ENCODE data around the gene PFDN6.
A peak's percentile ranks its signal among the peaks of the same experiment; 100 is the strongest.

PFDN6 gene

DNA sequence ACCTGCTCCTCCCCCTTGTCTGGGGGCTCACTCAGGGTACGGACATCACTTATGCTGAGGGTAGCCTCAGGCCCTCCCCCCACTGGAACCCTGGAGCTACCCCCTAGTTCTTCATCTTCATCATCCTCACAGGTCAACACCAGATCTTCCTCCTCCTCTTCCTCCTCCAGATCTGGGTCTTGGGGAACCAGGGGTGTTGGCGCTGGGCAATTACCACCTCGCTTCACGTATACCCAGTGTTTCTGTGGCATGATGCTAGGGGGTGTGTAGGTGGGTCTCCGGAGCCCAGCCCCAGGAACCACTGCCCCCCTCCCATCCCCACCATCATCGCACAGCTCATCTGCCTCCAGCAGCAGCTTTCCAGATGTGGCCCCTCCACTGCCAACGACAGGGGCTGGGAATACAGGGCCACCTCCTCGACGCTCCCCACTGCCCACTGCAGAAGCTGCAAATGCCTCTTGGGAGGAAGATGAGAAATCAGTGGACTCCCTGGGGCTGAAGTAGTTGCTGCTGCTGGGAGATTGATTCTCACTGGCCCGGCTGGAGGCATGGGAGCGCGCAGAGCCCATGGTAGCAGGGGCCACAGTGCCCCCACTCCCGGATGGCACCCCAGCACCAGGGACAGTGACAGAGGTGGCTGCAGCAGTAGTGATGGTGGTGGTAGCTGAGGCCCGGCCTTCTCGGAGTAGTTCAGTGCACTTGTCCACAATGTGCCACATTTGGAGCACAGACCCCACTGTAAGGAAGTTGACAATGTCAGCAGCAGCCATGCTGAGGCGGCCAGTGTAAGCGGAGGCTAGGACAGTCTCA, 26.6 kb downstream of the PFDN6 start:
- Mint-ChIP-seq H3K9me3 (no peaks in the 10 kb centered on the region), H3K4me3 (peak overlapping the region; percentile 89)

DNA sequence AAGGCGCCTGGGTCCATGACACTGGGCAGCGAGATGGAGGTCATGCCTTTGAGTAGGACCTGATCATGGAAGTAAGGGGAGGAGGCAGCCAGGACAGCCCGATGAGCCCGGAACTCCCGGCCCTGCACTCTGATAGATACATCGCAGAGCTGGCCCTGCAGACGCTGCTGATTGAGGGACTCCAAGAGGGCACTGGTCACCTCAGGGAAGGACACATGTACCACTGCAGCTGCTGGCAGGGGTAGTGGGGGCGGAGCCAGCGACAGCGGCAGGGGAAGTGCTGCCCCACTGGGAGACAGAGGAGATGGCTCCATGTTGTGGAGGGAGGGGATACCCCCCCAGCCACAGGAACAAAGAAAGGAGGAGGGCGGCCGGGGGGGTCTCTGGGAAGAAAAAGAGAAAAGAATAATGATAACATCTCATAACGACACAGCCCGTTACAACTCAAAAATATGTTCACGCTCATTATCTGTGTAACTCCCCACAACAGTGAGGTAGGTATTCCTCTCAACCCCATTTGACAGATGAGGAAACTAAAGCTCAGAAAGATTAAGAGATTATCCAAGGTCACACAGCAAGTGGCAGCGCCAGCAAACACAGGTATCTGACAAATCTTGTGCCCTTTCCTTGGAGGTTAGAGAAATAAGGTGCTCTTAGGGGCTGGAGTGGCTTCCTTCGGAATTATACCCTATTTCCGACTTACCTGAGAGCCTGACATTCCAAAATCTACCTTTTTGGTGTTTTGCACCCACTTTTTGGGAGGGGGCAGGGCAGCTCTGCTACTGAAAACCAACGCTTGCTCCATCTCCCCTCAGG, 27.4 kb downstream of the PFDN6 start:
- Mint-ChIP-seq H3K36me3 (ENCODE audit: low read depth) (peaks cover 54% of the 10 kb centered on the region), H3K27ac (peak overlapping the region; percentile 68), H3K4me1 (ENCODE audit: low read depth) (peaks cover 78% of the 10 kb centered on the region), H3K4me3 (peak overlapping the region; percentile 89), H3K27me3 (no peaks in the 10 kb centered on the region), H3K9me3 (no peaks in the 10 kb centered on the region)

More for the DNA sequence above, 26.6 kb downstream of the PFDN6 start:
- H3K27me3 Mint-ChIP-seq = no peaks in the 10 kb centered on the region
- peaks cover 75% of the 10 kb centered on the region for H3K4me1 Mint-ChIP-seq (ENCODE audit: low read depth)
- peaks cover 53% of the 10 kb centered on the region for H3K36me3 Mint-ChIP-seq (ENCODE audit: low read depth)
- peak overlapping the region; percentile 68 for H3K27ac Mint-ChIP-seq

- peak overlapping the region; percentile 89 for H3K4me3 Mint-ChIP-seq
- H3K36me3 Mint-ChIP-seq (ENCODE audit: low read depth) = peaks cover 54% of the 10 kb centered on the region
- peaks cover 77% of the 10 kb centered on the region for H3K4me1 Mint-ChIP-seq (ENCODE audit: low read depth)
- H3K9me3 Mint-ChIP-seq = no peaks in the 10 kb centered on the region
- H3K27ac Mint-ChIP-seq = no peak overlapping the region
- no peaks in the 10 kb centered on the region for H3K27me3 Mint-ChIP-seq
Observed at GRCh38 chr6:33317419-33317668, 27.9 kb downstream of the PFDN6 start.

GRCh38 chr6:33317669-33318425, 28.4 kb downstream of the PFDN6 start, which contains the start of gene ZBTB22:
Gene ZBTB22, minus strand, starts transcription at chr6:33317744. Its CDS starts 828 bp downstream, at chr6:33316916.
- Mint-ChIP-seq H3K9me3 (no peaks in the 10 kb centered on the region), H3K4me1 (ENCODE audit: low read depth) (peaks cover 74% of the 10 kb centered on the region), H3K27me3 (no peaks in the 10 kb centered on the region), H3K27ac (peak within 1 kb of the TSS; percentile 95), H3K36me3 (ENCODE audit: low read depth) (peaks cover 52% of the 10 kb centered on the region), H3K4me3 (peak within 1 kb of the TSS; percentile 89)

DNA sequence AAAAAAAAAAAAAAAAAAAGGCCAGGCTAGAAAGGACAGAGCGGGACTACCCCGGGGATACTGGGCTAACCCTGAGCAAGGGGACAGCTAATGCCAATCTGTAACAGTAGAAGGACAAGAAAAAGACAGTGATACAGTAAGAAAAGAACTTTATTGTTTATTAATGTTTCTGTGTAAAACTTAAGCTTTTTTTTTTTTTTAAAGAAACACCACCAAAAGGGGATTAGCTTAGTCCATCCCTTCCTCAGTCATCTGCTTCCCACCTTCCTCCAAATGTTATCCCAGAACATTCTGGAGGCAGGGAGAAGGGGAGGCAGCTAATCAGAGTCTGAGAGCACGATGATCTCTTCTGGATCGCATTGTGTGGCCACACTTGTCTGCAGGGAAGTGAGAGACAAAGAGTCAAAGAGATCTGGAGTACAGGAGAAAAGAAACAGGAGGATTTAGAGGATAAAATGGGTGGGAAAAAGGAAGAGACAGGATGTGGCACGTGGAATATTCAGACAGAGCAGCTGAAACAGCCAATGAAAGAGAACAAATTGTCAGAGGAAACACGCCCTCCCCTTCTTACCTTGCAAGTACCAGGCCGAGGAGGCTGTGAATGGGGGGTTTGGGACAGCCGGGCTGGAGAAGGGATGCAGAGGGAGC, 29.1 kb downstream of the PFDN6 start:
- Mint-ChIP-seq H3K4me1 (ENCODE audit: low read depth) (peaks cover 75% of the 10 kb centered on the region), H3K27ac (peak overlapping the region; percentile 95), H3K4me3 (peak overlapping the region; percentile 89), H3K36me3 (ENCODE audit: low read depth) (peaks cover 46% of the 10 kb centered on the region), H3K27me3 (no peaks in the 10 kb centered on the region), H3K9me3 (no peaks in the 10 kb centered on the region)

DNA sequence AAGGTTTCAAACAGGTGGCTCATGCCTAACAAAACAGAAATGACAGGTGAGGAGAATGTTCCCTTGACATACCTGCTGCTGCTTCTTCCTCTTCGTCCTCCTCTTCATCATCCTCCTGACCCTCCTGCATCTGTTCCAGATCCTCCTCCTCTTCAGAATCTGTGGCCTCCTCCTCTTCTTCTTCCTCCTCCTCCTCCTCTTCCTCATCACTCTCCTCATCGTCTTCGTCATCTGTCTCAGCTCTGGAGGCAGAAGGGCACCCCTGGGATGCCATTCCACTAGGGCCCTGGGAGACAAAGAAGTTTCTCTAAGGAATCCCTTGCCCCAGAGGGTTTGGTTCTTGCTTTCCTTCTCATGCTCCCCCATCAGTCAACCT, 30.5 kb downstream of the PFDN6 start:
- no peaks in the 10 kb centered on the region for H3K9me3 Mint-ChIP-seq
- peaks cover 46% of the 10 kb centered on the region for H3K36me3 Mint-ChIP-seq (ENCODE audit: low read depth)
- no peak overlapping the region for H3K4me3 Mint-ChIP-seq
- H3K27me3 Mint-ChIP-seq = no peaks in the 10 kb centered on the region
- peak overlapping the region; percentile 38 for H3K27ac Mint-ChIP-seq
- peaks cover 77% of the 10 kb centered on the region for H3K4me1 Mint-ChIP-seq (ENCODE audit: low read depth)

- H3K27ac Mint-ChIP-seq = peak overlapping the region; percentile 98
- H3K36me3 Mint-ChIP-seq (ENCODE audit: low read depth) = peaks cover 46% of the 10 kb centered on the region
- H3K4me1 Mint-ChIP-seq (ENCODE audit: low read depth) = peaks cover 71% of the 10 kb centered on the region
- peak overlapping the region; percentile 93 for H3K4me3 Mint-ChIP-seq
- H3K9me3 Mint-ChIP-seq = no peaks in the 10 kb centered on the region
- H3K27me3 Mint-ChIP-seq = no peaks in the 10 kb centered on the region
Observed at GRCh38 chr6:33320315-33321181, 31.1 kb downstream of the PFDN6 start.

- peak overlapping the region; percentile 98 for H3K27ac Mint-ChIP-seq
- peaks cover 67% of the 10 kb centered on the region for H3K4me1 Mint-ChIP-seq (ENCODE audit: low read depth)
- peak overlapping the region; percentile 93 for H3K4me3 Mint-ChIP-seq
- peaks cover 46% of the 10 kb centered on the region for H3K36me3 Mint-ChIP-seq (ENCODE audit: low read depth)
- no peaks in the 10 kb centered on the region for H3K27me3 Mint-ChIP-seq
- no peaks in the 10 kb centered on the region for H3K9me3 Mint-ChIP-seq
Observed at GRCh38 chr6:33321227-33321626, 31.8 kb downstream of the PFDN6 start.

GRCh38 chr6:33323623-33323948, 34.2 kb downstream of the PFDN6 start:
- H3K9me3 Mint-ChIP-seq = no peaks in the 10 kb centered on the region
- H3K36me3 Mint-ChIP-seq (ENCODE audit: low read depth) = peaks cover 40% of the 10 kb centered on the region
- H3K4me3 Mint-ChIP-seq = peak overlapping the region; percentile 93
- peaks cover 46% of the 10 kb centered on the region for H3K4me1 Mint-ChIP-seq (ENCODE audit: low read depth)
- H3K27me3 Mint-ChIP-seq = no peaks in the 10 kb centered on the region
- peak overlapping the region; percentile 98 for H3K27ac Mint-ChIP-seq

- Mint-ChIP-seq H3K4me3 (peak overlapping the region; percentile 93), H3K4me1 (ENCODE audit: low read depth) (peaks cover 41% of the 10 kb centered on the region), H3K9me3 (no peaks in the 10 kb centered on the region), H3K27me3 (no peaks in the 10 kb centered on the region), H3K36me3 (ENCODE audit: low read depth) (peaks cover 34% of the 10 kb centered on the region), H3K27ac (peak overlapping the region; percentile 98)
Observed at GRCh38 chr6:33324125-33324524, 34.7 kb downstream of the PFDN6 start.

GRCh38 chr6:33329058-33329457, 39.7 kb downstream of the PFDN6 start:
- Mint-ChIP-seq H3K27ac (no peak overlapping the region), H3K27me3 (no peaks in the 10 kb centered on the region), H3K4me1 (ENCODE audit: low read depth) (peaks cover 35% of the 10 kb centered on the region), H3K9me3 (no peaks in the 10 kb centered on the region), H3K4me3 (no peak overlapping the region), H3K36me3 (ENCODE audit: low read depth) (no peaks in the 10 kb centered on the region)

DNA sequence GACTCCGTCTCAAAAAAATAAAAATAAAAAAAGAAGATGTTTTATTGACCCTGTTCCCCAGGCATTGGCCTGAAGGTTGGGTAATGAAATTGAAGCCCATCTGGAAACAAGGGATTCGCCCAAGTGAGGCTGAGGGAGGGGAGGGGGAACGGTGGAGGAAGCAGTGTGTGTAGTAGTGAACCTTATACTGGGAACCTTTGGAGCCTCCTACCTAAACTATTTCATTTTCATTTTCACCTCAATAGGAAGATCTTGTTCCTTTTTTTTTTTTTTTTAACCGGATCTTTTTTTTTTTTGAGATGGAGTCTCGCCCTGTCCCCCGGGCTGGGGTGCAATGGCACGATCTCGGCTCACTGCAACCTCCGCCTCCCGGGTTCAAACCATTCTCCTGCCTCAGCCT, 41.3 kb downstream of the PFDN6 start:
- Mint-ChIP-seq H3K4me1 (ENCODE audit: low read depth) (peaks cover 35% of the 10 kb centered on the region), H3K9me3 (no peaks in the 10 kb centered on the region), H3K27me3 (no peaks in the 10 kb centered on the region), H3K27ac (no peak overlapping the region), H3K4me3 (no peak overlapping the region), H3K36me3 (ENCODE audit: low read depth) (no peaks in the 10 kb centered on the region)

DNA sequence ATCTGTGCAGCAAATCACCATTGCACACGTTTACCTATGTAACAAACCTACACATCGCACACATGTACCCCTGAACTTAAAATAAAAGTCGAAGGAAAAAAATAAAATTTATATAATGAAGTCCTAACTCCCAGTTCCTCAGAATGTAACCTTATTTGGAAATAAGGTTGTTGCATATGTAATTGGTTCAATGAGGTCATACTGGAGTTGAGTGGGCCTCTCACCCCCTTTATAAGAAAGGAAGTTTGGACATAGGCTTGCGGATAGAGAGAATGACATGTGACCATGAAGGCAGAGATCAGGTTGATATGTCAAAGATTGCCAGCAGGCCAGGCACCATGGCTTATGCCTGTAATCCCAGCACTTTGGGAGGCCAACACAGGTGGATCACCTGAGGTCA, 44.3 kb downstream of the PFDN6 start:
- H3K4me1 Mint-ChIP-seq (ENCODE audit: low read depth) = peaks cover 35% of the 10 kb centered on the region
- H3K4me3 Mint-ChIP-seq = no peak overlapping the region
- no peaks in the 10 kb centered on the region for H3K36me3 Mint-ChIP-seq (ENCODE audit: low read depth)
- no peaks in the 10 kb centered on the region for H3K27me3 Mint-ChIP-seq
- H3K27ac Mint-ChIP-seq = peak overlapping the region; percentile 58
- H3K9me3 Mint-ChIP-seq = no peaks in the 10 kb centered on the region

DNA sequence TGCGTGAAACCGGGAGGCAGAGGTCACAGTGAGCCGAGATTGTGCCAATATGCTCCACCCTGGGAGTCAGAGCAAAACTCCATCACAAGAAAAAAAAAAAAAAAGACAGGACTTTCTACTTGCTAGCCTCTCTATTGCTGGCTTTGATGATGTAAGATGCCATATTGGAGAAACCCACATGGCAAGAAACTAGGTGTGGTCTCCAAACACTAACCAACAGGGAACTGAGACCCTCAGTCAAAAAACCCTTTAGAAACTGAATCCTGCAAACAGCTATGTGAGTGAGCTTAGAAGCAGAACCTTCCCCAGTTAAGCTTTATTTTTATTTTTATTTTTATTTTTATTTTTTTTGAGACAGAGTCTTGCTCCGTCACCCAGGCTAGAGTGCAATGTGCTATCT, 46.5 kb downstream of the PFDN6 start:
- H3K27ac Mint-ChIP-seq = no peak overlapping the region
- H3K27me3 Mint-ChIP-seq = no peaks in the 10 kb centered on the region
- H3K4me3 Mint-ChIP-seq = no peak overlapping the region
- no peaks in the 10 kb centered on the region for H3K36me3 Mint-ChIP-seq (ENCODE audit: low read depth)
- peaks cover 26% of the 10 kb centered on the region for H3K4me1 Mint-ChIP-seq (ENCODE audit: low read depth)
- no peaks in the 10 kb centered on the region for H3K9me3 Mint-ChIP-seq
